HG02642 (cell line): Measurements from ENCODE around the gene CLCN4.

Experiments
- ATAC-seq: cut with Tn5 transposase; IDR thresholded peaks from one replicate; pipeline ENCODE4 v1.9.1; 2021; ENCODE audit warnings: mild to moderate bottlenecking; ENCODE audit not compliant: unreplicated experiment, poor library complexity

Gene CLCN4

GRCh38 chrX:10156199-10157031 lies at the start of gene CLCN4:
Gene CLCN4, plus strand, starts transcription at chrX:10156975. Its CDS starts 28,058 bp downstream, at chrX:10185033.
- no peak for ATAC-seq

- no peak for ATAC-seq
These were observed 49.3 kb upstream of the CLCN4 start for GRCh38 chrX:10107483-10107882.

GRCh38 chrX:10108288-10108687 lies 48.5 kb upstream of the CLCN4 start:
- no peak for ATAC-seq

GRCh38 chrX:10109695-10110094 lies 47.1 kb upstream of the CLCN4 start:
- ATAC-seq, result no peak

GRCh38 chrX:10110316-10110935 lies 46.3 kb upstream of the CLCN4 start:
- no peak for ATAC-seq

GRCh38 chrX:10110984-10111363 lies 45.8 kb upstream of the CLCN4 start:
- peak; percentile 42 for ATAC-seq

- ATAC-seq, result peak; percentile 61
These were observed 45.2 kb upstream of the CLCN4 start for GRCh38 chrX:10111364-10112148.

- peak; percentile 38 for ATAC-seq
These were observed 44.3 kb upstream of the CLCN4 start for GRCh38 chrX:10112510-10112909.

GRCh38 chrX:10115082-10115481 lies 41.7 kb upstream of the CLCN4 start:
- no peak for ATAC-seq

- no peak for ATAC-seq
These were observed 39.5 kb upstream of the CLCN4 start for GRCh38 chrX:10117301-10117700.

- no peak for ATAC-seq
These were observed 38.9 kb upstream of the CLCN4 start for GRCh38 chrX:10117864-10118377.

GRCh38 chrX:10118530-10118929 lies 38.2 kb upstream of the CLCN4 start:
- no peak for ATAC-seq

- ATAC-seq, result peak; percentile 53
These were observed 37.3 kb upstream of the CLCN4 start for GRCh38 chrX:10119399-10119990.

GRCh38 chrX:10120331-10120730 lies 36.4 kb upstream of the CLCN4 start:
- ATAC-seq, result no peak

GRCh38 chrX:10120828-10121227 lies 35.9 kb upstream of the CLCN4 start:
- ATAC-seq, result no peak

GRCh38 chrX:10121787-10122186 lies 35.0 kb upstream of the CLCN4 start:
- ATAC-seq, result peak; percentile 91

- no peak for ATAC-seq
These were observed 32.1 kb upstream of the CLCN4 start for GRCh38 chrX:10124506-10125247.

- no peak for ATAC-seq
These were observed 31.5 kb upstream of the CLCN4 start for GRCh38 chrX:10125248-10125615.

- ATAC-seq, result no peak
These were observed 30.7 kb upstream of the CLCN4 start for GRCh38 chrX:10126044-10126443.

GRCh38 chrX:10126834-10127233 lies 29.9 kb upstream of the CLCN4 start:
- no peak for ATAC-seq
